HG02840 (cell line): ENCODE results near the gene MAP3K5.
"Not testable (repeated sequence)": the region's sequence is repeated elsewhere in the genome, so short reads cannot be mapped to it uniquely, and the experiment has no call there.

Experiments used
- ATAC-seq: cut with Tn5 transposase; IDR thresholded peaks from one replicate; pipeline ENCODE4 v1.9.1; 2021; ENCODE audit warnings: mild to moderate bottlenecking, moderate library complexity, moderate number of reproducible peaks; ENCODE audit not compliant: unreplicated experiment, low FRiP score

The MAP3K5 gene

GRCh38 chr6:136773473-136773796 lies 18.8 kb downstream of the MAP3K5 start:
- no peak for ATAC-seq

DNA sequence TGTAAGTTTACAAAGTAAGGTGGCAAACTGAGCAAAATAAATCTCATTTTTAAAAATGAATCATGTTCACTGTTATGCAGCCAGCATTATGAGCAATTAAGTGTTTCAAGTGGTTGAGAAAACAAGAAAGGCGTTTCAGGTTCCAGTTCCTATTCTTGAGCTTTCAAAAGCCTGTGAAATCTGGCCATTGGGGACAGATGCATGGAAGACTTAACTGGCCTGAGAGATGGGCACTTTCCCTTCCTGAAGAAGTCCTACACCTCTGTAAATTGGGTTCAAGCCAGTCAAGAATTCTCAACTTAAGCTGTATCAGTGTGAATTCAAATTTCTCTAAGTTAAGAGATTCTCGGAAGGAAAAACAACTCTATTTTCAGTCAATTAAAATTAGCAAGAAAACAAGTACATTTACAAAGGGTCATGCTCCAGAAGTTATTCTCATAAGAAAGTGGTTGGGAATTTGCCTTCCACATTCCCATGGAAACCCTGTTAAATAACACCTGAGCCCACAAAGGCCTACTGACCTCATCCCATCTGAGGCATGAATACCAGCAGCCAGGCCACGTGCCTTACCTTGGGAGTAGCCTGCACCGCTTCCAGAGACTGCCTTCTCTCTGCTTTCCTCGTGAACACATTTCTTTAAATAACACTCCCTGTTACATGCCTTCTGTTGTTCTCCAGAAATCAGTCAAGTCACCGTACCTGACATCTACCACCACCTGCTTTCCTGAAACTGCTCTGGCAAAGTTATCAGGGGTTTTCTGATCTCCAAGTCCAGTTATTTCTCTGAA lies 19.4 kb downstream of the MAP3K5 start:
- ATAC-seq, result peak; percentile 56

DNA sequence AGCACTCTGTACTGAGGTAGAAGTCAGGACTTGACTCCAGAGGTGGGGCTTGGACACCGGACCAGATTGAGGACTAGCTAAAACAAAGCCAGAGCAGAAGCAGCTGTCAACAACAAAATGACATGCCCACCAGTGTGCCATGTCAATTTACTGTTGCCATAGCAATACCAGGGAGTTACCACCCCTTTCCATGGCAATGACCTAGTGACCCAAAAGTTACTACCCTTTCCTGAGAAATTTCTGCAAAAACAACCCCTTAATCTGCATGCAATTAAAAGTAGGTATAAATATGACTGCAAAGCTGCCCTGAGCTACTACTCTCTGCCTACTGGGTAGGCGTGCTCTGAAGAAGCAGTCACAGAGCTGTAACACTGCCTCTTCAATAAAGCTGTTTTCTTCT lies 21.0 kb downstream of the MAP3K5 start:
- no peak for ATAC-seq

- ATAC-seq, result no peak
These were observed 22.5 kb downstream of the MAP3K5 start for GRCh38 chr6:136769759-136770158.

GRCh38 chr6:136769124-136769523 lies 23.2 kb downstream of the MAP3K5 start:
- ATAC-seq, result no peak

GRCh38 chr6:136767570-136768309 lies 24.5 kb downstream of the MAP3K5 start:
- ATAC-seq, result no peak

- no peak for ATAC-seq
These were observed 25.2 kb downstream of the MAP3K5 start for GRCh38 chr6:136767103-136767502.

GRCh38 chr6:136766274-136766673 lies 26.0 kb downstream of the MAP3K5 start:
- no peak for ATAC-seq

DNA sequence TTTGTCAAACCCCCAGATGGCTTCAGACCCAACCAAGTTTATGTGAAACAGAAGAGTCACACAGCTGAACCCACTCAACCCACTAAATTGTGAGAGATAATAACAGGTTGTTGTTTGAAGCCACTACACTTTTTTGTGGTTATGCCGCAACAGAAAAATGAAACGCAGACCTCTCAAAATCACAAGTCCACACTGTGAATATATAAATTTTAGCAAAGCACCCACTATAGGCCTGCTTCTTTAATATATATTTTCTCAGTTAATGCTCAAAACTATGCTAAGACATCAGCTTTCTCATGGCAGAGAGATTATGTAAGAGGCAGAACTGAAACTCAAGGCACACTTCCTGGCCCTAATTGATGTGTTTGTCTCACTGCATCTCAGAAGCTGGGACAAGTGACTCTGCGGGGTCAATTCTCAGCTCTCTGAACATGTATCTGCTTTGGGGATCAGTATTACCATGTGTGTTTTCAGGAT lies 27.7 kb downstream of the MAP3K5 start:
- no peak for ATAC-seq

- no peak for ATAC-seq
These were observed 28.4 kb downstream of the MAP3K5 start for GRCh38 chr6:136763716-136764516.

GRCh38 chr6:136763255-136763654 lies 29.0 kb downstream of the MAP3K5 start:
- no peak for ATAC-seq

DNA sequence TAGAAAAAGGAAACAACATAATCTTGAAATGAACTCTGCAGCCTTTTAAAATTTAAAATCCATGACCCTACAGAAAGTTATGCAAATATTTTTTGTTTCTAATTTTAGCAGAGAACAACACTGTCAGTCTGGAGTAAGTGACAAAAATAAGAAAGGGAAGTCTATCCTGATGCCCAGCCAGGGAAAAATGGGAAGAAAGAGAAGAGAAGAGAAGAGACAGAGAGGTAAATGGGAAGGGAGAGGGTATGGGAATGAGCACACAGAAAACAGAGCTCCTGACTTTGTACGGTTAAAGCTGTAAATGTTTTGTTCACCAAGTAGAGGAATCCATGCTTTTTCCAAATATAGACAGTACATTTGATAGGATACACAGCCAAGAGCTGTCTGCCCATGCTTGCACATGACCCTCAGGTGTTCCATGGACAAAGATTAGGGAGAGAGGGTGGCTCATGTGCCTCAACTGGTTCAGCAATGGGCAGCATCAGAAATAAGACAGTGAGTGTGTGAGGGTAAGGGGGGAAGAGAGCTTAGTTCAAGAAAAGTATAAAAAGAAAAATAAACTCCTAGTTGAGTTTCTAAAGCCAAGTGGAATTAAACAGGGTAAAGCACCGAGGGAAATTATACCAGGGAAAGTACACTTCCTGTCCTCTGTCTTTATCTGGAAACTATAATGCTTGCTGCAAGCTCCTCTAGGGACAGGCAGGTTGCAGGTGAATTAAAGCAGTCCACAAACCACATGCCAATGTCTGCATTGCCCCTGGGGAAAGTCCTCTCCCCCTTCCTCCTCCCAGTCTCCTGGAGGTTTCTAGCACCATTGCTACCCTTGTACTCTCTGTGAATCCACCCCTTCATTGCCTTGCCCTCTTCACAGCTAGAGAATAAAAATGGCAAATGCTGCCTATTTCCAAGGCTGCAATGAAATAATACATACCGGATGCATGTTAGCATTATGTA lies 30.0 kb downstream of the MAP3K5 start:
- ATAC-seq, result no peak

DNA sequence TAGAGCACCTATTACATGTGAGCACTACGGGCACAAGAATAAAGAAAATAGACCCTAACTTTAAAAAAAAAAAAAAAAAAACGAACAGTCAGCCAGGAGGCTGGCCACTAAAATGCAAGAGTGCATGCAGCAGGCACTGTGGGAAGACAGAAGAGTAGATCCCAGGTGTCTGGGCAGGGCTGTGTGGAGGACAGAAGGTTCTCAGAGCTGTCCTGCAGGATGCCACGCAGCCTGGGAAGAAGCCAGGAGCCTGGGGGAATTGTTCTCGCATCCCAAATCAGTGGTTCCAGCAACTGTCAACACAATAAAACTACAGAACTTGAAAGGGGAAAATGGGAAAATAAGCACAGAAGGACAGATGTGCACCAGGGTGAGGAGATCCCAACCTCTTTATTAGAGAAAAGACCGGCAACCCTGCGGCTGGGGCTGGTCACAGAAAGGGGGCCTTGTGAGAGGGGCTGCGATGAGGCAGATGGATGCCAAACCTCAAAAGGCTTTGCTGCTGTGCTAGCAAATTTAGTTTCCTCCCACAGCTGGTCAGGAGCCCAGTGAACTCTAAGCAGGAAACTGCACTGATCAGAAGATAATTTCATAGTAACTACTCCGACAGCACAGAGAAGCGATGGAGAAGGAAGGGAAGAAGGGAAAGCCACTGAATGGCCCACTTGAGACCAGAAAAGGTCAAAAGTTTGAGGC lies 30.9 kb downstream of the MAP3K5 start:
- no peak for ATAC-seq

GRCh38 chr6:136760781-136761180 lies 31.5 kb downstream of the MAP3K5 start:
- not testable (repeated sequence) for ATAC-seq

- no peak for ATAC-seq
These were observed 35.1 kb downstream of the MAP3K5 start for GRCh38 chr6:136757150-136757549.

- ATAC-seq, result no peak
These were observed 37.5 kb downstream of the MAP3K5 start for GRCh38 chr6:136754820-136755219.

DNA sequence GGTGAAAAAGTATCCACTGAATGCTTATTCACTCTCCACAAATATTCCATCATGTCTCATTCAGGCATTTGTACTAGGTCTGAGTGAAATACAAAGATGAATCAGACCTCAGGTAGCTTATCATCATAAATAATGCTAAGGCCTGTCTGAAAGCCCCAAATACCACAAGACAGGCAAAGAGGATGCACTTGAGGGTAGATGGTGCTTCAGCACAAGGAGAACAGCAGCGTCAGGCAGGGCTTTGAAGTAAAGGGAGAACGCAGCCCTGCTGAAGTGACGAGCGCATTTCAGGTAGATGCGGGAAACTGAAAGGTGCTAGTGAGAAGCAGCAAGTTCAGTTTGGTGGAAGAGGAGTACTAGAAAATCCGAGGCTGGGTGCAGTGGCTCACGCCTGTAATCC lies 38.7 kb downstream of the MAP3K5 start:
- no peak for ATAC-seq

GRCh38 chr6:136752554-136752953 lies 39.7 kb downstream of the MAP3K5 start:
- no peak for ATAC-seq

GRCh38 chr6:136751991-136752390 lies 40.3 kb downstream of the MAP3K5 start:
- ATAC-seq, result no peak
